Stimulated activated CD4-positive, alpha-beta T cell treated with anti-CD3 and anti-CD28 coated beads, Interleukin-1b, Interleukin-23, amount 100 ng/mL, for 1 hour (primary cell): Measurements from ENCODE around the gene KRTAP4-3.
"Not testable (repeated sequence)": the region's sequence is repeated elsewhere in the genome, so short reads cannot be mapped to it uniquely, and the experiment has no call there.

Experiments used
- DNase-seq, 2 donors: peaks; one replicate each; pipeline ENCODE4 v3.0.0-alpha.2; 2020; ENCODE audit warnings: low read depth in 2 of 2

KRTAP4-3 gene

GRCh38 chr17:41151525-41151924 lies 16.5 kb downstream of the KRTAP4-3 start:
- DNase-seq, result no peak

GRCh38 chr17:41150026-41150425 lies 18.0 kb downstream of the KRTAP4-3 start:
- no peak for DNase-seq

DNA sequence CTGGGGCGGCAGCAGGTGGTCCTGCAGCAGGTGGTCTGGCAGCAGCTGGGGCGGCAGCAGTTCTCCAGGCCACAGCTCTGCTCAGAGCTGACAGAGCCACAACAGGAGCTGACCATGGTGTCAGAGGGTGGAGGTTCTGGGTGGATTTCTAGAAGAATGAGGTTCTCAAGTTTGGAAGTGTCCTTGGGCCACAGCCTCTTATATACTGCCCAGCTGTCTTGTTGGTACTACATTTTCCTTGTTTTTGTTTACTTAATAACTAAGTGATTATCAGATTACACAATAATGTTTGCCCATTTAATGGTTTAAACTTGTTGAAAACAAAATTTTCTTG lies 18.4 kb downstream of the KRTAP4-3 start, which contains the start of gene KRTAP4-5:
Gene KRTAP4-5, minus strand, starts transcription at position 174 of the 334 bp plus-strand sequence. Its CDS starts 58 bp downstream, at position 116.
- no peak for DNase-seq

- DNase-seq, result not testable (repeated sequence)
Observed at GRCh38 chr17:41148971-41149651, 18.9 kb downstream of the KRTAP4-3 start.

DNA sequence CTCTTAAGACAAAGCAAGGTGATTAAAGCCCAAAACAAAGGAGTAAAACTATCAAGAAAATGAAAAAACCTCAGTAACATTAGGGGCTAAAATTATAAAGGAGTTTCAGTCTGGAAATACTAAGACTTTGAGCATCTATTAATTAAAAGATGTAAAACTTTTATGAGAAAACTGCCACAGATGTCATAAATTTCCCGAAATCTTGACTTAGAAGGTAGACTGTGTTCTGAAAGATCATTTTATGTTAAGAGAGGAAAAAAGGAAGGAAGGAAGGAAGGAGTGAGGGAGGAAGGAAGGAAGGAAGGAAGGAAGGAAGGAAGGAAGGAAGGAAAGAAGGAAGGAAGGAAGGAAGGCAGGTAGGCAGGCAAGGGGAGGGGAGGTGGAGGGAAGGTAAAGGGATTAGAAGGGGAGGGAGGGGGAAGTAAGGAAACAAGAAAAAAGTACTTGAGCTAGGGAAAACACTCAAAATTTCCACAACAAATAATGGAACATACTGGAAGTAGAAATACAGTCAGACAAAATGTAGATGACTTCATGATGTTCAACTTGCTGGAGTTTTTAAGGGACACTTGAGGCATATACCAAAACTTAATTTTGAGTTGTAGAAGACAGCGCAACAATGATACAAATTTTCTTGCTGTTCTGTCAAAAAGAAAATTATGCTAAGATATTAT lies 20.4 kb downstream of the KRTAP4-3 start:
- no peak for DNase-seq

DNA sequence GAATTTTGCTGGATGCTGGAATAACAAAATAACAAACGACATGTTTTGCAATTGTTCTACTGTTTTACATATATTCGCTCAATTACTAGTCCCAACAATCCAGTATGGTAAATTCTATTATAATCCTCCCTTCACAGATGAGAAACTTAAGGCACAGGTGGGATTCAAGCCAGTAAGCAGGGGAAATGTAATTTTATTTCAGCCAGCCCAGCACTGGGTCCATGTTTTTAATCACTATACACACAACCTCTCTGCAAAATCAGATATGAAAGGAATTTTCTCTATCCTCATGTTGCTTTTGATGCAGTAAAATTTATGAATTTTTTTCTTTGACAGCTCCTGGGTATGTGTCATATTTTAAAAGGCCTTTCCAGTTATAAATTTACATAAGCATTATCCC lies 22.8 kb downstream of the KRTAP4-3 start:
- DNase-seq, result no peak

- DNase-seq, result no peak
Observed at GRCh38 chr17:41144846-41145245, 23.2 kb downstream of the KRTAP4-3 start.

DNA sequence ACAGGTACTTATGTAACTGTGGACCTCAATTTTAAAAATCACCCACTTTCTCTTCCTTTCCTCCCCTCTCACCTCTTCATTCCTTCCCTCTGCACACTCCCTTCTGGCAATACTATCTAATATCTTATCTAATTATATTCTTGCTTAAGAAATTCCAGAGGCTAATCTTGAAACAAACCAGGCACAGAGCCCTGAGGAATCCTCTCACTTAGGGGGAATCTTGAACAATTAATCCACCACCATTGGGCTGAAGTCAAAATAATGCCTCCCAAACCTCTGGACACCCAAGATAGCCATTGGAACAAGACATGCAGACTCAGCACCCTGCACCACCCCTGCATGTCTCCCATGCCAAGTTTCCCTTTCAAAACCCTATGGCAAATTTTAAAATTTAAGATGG lies 26.7 kb downstream of the KRTAP4-3 start:
- DNase-seq, result no peak

- no peak for DNase-seq
Observed at GRCh38 chr17:41140360-41141131, 27.5 kb downstream of the KRTAP4-3 start, which contains the start of gene KRTAP4-6. TSS of gene KRTAP4-6 (minus strand) at chr17:41140544. CDS start at chr17:41140487, 57 bp downstream.

- DNase-seq, result not testable (repeated sequence)
Observed at GRCh38 chr17:41139865-41140264, 28.2 kb downstream of the KRTAP4-3 start.

DNA sequence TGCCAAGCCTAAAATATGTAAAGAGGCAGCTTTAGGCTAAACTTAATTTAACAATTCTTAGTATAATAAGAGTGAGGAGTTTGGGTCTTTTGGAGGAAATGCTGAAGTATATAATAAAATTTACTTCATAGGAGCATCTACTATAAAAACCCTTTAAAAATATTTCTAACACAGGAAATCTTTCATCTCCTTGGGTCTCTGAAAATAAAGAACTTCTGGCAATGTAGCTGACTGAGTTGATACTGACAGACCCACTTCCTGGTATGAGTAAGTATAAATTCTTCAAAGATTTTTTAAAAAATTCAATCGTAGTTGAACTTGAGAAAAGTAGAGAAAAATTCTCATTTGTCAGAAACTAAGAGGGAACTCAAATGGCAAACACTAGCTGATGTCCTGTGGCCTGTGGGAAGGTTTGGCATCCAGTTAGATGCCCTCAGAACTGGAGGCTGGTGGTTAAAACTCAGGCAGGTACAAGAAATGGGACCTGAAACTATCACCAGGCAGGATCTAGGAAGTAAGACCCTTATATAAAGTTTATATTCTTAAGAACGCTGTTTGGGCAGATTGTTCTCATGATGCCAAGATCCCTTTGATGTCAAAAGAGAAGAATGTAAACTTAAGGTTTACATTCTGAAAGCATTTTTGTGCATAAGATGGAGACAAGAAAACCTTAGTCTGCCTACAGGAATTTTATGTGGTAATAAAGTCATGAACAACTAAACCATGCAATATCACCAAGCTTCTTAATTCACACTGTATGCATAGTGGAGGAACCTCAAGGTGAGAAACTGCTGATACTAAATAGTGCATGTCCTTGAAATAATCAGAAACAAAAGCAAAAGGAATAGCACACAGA lies 33.9 kb downstream of the KRTAP4-3 start:
- no peak for DNase-seq

DNA sequence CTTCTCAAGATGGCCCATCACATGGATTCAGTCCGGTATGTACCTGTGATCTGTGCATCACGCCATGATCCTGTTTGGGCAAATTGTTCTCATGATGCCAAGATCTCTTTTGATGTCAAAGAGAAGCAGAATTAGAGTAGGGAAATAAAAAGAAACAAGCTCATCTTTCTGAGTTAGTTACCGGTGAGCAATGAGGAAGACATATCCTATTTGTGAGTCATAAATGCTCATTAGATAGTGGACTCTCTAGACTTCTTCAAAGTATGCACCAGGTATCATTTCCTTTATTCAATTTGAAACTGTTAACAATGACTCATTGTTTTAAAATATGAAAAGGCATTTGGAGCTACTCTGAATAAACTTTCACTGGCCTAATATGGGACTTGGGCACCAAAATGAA lies 36.0 kb downstream of the KRTAP4-3 start:
- no peak for DNase-seq

GRCh38 chr17:41127371-41127770 lies 40.6 kb downstream of the KRTAP4-3 start:
- no peak for DNase-seq

GRCh38 chr17:41126412-41126811 lies 41.6 kb downstream of the KRTAP4-3 start:
- no peak for DNase-seq

DNA sequence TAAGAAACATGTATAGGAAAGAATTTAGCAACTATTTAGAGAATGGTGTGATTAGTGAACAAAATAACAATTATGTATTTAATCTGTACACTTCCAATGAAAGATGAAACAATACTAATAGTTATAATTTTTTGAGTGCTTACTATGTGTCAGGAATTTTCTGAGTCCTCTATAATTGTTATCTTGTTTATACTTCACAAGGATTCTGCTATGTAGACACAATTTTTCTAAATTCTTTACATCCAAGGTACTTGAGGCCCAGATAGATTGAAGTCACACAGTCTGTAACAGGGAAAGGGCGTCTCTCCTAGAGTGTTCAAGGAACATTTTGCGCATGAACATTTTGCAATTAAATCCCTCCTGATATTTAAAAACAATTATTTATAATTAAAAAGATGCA lies 43.0 kb downstream of the KRTAP4-3 start:
- no peak for DNase-seq

- not testable (repeated sequence) for DNase-seq
Observed at GRCh38 chr17:41123991-41124371, 44.0 kb downstream of the KRTAP4-3 start, which contains the start of gene KRTAP4-12. TSS of gene KRTAP4-12 (minus strand) at chr17:41124182. CDS start at chr17:41124122, 60 bp downstream.

DNA sequence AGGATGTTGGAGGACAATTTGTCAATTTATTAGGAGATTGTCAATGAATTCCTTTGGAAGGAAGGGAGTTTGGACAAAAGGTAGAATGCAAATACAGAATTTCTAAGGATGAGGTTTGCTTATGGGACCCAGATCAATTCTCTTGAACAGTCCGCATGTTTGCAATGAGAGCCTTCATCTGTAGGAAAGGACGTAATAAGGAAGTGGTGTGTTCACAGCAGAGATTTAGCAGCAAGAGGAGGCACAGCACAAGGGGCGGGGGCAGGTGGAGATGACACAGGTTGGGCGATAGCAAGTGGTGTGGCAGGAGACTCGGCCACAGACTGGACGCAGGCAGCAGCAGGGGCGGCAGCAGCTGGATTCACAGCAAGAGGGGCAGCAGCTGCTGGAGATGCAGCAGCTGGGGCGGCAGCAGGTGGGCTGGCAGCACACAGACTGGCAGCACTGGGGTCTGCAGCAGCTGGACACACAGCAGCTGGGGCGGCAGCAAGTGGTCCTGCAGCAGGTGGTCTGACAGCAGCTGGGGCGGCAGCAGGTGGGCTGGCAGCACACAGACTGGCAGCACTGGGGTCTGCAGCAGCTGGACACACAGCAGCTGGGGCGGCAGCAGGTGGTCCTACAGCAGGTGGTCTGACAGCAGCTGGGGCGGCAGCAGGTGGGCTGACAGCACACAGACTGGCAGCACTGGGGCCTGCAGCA lies 44.6 kb downstream of the KRTAP4-3 start:
- not testable (repeated sequence) for DNase-seq

DNA sequence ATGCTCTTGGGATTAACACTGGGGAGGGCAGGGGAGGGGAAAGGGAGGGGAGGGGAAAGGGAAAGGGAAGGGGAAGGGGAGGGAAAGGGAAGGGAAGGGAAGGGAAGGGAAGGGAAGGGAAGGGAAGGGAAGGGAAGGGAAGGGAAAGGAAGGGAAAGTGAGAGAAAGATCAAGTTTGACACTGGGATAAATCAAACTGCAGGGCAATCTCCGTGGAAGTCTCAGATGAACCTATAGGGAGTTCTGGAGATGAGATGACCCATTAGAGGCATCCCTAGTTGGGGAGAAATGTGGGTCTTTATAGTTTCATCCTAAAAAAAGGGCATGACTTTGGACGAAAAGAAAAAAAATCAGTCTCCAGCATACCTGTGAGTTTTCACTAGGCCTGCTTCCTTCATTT lies 46.3 kb downstream of the KRTAP4-3 start:
- no peak for DNase-seq

GRCh38 chr17:41119696-41120690 lies 48.0 kb downstream of the KRTAP4-3 start:
- not testable (repeated sequence) for DNase-seq

- no peak for DNase-seq
Observed at GRCh38 chr17:41118721-41119120, 49.3 kb downstream of the KRTAP4-3 start.
